Measurements from ENCODE around the gene MTM1.

- TF ChIP-seq IRF2 (CRISPR knock-in tag; IDR thresholded peaks at IDR 0.05) = no peak
- TF ChIP-seq NFYB (IDR thresholded peaks at IDR 0.05; ENCODE audit: extremely low read depth, insufficient read length) = no peak
- TF ChIP-seq JUND (IDR thresholded peaks at IDR 0.05; ENCODE audit: borderline replicate concordance, low read depth, low read length) = no peak
- TF ChIP-seq JUND (tag; IDR thresholded peaks at IDR 0.05; ENCODE audit: borderline replicate concordance, low read depth, low read length) = no peak
- TF ChIP-seq FOSL1 (tag; conservative IDR thresholded peaks at IDR 0.05) = no peak
- TF ChIP-seq ZFP30 (CRISPR knock-in tag; IDR thresholded peaks at IDR 0.05; ENCODE audit: borderline replicate concordance) = no peak
- TF ChIP-seq POLR2A (conservative IDR thresholded peaks at IDR 0.05) = no peak
- TF ChIP-seq ATF3 (IDR thresholded peaks at IDR 0.05) = no peak
- no peak for TF ChIP-seq ATF3 (CRISPR knock-in tag; conservative IDR thresholded peaks at IDR 0.05)
These were observed 74.8 kb downstream of the MTM1 start for GRCh38 chrX:150643271-150643670.
